ENCODE measurements around the gene CHCT1.

The CHCT1 gene

DNA sequence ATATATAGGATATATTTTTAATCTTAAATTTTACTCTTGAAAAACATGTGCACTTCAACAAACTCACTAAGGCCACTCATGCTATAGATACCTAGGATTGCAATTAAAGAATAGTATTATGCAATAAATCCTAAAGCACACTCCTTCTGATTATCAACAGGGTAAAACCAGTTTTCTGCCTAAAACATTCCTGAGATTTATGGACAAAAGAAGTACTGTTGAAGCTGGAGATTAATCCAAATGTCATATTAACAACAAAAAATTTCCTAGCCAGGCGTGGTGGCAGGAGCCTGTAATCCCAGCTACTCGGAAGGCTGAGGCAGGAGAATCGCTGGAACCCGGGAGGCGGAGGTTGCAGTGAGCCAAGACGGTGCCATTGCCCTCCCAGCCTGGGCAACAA, 21.4 kb downstream of the CHCT1 start:
- DNase-seq, result no peak

DNA sequence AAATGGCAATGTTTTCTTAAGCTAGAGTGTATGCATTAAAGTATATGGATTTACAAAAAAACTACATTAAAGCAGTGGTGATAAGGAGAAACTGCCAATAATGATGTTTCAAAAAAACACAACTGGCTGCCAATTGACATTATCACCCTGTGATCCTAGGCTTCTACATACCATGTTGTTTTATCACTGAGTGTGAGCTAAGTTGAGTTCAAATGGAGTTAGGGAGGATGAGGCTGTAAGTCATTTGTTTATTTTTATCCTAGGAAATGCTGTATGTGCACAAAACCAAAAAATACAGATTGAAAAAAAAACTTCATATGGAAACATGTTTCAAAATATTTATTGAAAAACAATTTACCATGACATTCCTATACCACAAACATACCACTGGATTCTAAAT, 22.9 kb downstream of the CHCT1 start:
- DNase-seq, result no peak

DNA sequence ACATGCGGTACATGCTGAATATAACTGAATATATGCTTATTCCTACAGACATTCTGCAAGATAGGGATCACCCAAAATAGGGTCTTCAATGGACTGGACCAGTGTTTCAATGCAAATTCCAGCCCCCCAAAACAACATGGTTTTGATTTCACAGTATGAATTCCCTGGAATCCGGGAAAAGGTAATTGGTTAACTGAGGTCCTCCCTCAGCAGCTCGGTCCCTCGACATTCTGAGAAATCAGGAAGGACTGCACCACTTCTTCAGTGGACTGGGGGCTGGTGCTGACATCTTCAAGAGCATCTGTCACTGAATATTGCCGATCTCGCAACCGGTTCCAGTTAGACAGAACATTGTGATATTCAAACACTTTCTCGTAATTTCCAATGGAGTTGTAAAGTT, 25.1 kb downstream of the CHCT1 start:
- DNase-seq, result no peak

- no peak for DNase-seq
Measured at GRCh38 chr17:60451071-60451470, 28.8 kb downstream of the CHCT1 start.

DNA sequence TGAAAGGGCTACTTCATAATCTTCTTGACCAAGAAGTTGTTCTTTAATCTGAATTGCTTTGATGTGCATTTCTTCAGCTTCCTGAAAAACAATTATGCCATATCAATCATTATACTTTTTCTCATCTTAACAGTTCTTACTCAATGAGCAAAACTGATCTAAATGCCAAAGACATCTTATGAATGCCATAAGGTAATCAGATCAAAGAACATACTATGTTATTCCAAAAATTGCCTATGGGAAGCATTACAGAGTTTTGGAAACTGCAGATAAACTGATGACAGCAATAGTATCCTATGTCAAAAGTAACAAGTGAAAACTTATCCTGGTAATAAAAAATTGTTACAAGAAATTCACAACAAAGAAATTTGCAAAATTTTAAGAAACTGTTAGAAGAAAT, 29.7 kb downstream of the CHCT1 start:
- no peak for DNase-seq

DNA sequence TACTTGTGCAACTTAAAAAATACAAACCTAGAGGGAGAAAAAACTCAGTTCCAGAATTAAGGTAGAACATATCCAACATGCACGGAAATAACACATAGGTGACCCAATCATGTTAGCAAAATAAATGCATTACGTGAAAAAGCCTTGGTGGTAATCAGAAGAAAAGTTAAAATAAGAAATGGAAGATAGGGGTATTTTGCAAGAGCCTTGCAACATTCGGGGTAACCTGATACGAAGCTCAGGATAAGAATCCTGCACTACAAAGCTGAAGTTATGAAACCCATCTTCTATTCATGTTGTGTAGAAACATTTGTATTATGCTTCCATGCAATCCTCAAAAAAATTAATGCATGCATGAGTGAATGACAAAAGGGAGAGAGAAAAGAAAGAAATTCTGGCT, 33.1 kb downstream of the CHCT1 start:
- DNase-seq, result no peak

GRCh38 chr17:60457148-60457547, 34.9 kb downstream of the CHCT1 start:
- no peak for DNase-seq

DNA sequence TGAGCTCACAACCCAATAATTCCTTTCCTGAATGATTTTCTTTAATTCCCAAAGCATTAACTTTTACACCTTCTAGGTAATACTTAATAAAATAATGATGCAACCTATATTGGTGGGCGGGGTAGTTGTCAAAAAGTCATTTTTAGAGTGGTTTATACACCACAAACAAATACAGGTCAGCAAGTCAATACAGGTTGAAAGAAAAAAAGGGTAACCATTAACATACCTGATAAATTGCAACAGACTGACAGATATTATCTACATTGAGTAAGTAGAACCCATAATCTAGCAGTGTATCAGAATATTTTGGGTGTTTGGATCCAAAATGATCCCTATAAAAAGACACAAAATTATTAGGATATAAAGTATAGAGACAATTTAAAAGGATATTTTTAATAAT, 39.3 kb downstream of the CHCT1 start:
- DNase-seq, result no peak

DNA sequence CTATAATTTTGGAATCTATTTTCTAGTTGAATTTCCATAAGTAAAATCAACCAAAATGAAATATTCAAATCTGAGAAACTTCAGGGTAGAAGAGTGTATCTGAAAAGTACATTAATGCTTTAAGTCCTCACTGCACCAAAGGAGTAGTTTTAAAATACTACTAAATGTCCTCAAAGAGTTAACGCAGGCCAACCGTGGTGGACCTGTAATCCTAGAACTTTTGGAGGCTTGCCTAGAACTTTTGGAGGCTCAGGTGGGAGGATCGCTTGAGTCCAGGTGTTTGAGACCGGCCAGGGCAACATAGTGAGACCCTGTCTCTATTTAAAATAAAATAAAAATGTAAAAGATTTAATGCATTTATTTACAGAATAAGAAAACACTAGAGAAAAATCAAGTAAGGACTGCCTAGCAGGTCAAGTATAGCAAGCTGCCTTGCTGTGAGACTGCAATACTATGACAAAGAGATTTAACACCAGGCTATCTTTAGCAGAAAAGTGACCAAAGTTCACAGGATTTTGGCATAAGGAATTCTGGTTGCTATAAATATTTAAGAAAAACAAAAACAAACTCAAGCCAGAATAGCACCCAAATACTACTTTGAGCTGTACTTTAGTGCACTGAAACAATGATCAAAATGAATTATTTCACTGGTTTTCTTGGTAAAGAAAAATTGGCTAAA, 41.0 kb downstream of the CHCT1 start:
- no peak for DNase-seq

DNA sequence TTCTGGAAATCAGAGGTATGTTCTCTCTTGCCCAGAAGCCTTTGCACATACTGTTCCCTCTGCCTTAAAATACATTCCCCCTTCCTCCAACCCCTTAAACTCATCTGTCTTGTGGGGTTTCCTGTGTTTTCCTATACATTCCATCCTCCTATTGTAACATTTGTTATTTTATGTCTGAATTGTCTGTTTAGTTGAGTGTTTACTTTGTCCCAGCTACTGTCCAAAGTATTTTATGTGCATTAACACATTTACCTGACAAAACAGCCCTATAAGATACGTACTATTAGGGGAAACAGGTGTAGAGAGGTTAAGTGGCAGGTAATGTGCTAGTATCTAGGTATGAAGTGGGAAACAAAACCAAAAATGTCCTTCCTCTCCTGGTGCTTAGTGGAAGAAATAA, 42.1 kb downstream of the CHCT1 start:
- no peak for DNase-seq

DNA sequence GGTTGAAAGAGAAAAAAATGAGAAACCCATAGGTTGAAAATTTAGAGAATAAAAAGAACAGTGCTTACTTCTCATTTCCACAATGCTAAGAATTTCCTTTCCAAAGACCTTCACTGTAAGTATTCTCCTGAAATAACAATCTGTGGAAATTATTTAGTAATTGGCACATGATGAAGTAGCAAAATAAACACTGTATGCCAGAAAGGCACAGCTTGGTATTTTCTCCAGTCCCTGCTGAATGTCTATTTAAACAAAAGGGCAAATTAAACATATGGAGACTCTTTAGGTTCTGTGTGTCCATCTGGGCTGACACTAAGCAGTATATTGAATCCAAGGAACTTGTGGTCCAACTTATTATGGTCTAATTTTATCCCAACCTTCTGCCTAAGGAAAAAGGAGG, 46.1 kb downstream of the CHCT1 start:
- no peak for DNase-seq

DNA sequence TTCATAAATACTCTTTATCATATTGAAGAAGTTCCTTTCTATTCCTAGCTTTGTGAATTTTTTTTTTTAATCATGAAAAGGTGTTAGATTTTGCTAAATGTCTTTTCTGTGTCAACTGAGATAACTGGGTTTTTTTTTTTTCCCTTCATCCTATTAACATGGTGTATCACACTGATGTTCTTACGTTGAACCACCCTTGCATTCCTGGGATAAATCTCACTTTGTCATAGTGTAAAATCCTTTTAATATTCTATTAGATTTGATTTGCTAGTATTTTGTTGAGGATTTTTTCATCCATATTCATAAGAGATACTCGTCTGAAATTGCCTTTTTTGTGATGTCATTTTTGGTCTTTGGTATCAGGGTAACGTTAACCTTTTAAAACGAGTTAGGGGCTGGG, 49.2 kb downstream of the CHCT1 start:
- no peak for DNase-seq

DNA sequence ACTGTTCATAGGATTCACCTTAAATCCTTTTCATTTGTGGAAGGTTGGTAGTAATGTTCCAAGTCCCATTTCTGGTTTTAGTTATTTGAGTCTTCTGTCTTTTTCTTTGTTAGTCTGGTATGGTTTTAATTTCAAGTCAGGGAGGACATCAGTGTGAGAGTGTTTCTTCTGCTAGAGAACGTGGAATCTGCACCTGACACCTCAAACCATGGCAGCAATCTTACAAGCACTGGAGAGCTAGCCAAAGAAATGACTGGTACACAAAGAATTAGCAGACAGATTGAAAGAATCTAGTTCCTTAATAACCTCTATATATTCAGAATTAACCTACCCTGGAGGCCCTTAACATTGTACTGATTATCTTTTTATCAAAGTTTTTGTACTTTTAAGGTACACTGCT, 50.2 kb downstream of the CHCT1 start:
- DNase-seq, result no peak

DNA sequence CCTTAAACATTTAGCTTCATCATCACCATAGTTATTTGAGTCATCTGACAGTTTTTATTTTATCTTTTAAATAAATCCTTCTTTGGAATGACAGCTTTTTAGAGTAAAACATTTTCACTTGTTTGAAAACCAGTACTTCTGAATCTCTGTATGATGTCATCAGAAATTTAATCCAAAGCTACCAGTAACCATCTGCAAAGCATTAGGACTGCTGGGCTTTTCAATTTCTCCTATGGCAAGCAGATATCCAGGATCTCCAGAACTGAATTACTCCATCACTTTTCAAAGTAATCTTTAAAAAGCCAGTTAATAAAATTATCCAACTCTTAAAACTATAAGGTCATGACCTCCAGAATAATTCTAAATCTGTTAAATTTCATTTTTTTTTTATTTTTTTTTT, 51.5 kb downstream of the CHCT1 start:
- no peak for DNase-seq
